K562 (cell line): Measurements from ENCODE around the gene TLE6. TPM values are rescaled to one million over a fixed set of nuclear protein-coding genes. Genes with fewer than 3 reads are reported as not detected.

Experiments used
- CREM ChIP-seq: IDR thresholded peaks from 2 replicates; pipeline ENCODE4 v1.6.1; 2014; ENCODE audit warnings: antibody characterized with exemption, low read depth
- EZH2 ChIP-seq: IDR thresholded peaks from 2 replicates; pipeline ENCODE4 v1.6.1; 2012; ENCODE audit warnings: low read depth, mild to moderate bottlenecking, inconsistent platforms, low read length, borderline replicate concordance
- SAFB ChIP-seq: fragments of 200-400 bp; formaldehyde crosslinking; IDR thresholded peaks from 2 replicates; pipeline ENCODE4 v1.6.1; 2017; ENCODE audit warnings: low read depth, low read length, borderline replicate concordance
- XRCC3 ChIP-seq: fragments of 450-650 bp; IDR thresholded peaks from 2 replicates; pipeline ENCODE4 v1.6.1; 2017; ENCODE audit warnings: mild to moderate bottlenecking, moderate library complexity
- ZBTB17 ChIP-seq: fragments of 450-650 bp; formaldehyde crosslinking; IDR thresholded peaks from 2 replicates; pipeline ENCODE4 v1.4.0; 2020; ENCODE audit warnings: mild to moderate bottlenecking
- ZNF644 ChIP-seq: fragments of 200-800 bp; sonication (Bioruptor generic); IDR thresholded peaks from 2 replicates; pipeline ENCODE4 v1.6.1; 2016; ENCODE audit warnings: low read depth, missing genetic modification characterization, missing compliant biosample characterization
- polyA plus RNA-seq, 8 experiments: library from polyadenylated mRNA; depleted of rRNA in 4 of 8; stranded (reverse) in 5 of 8; unstranded in 3 of 8; fragments of >200 nt; fragmentation: Nextera tagmentation in 2 of 8; fragmentation: Illumina TruSeq in 1 of 8; extraction: Ambion mirVana in 2 of 8; extraction: Trizol in 1 of 8; gene quantifications; 2 replicates each; pipeline versions ENCODE4 v1.2.1 to v1.2.3, GENCODE V29; 2011 to 2014; ENCODE audit warnings: inconsistent platforms in 1 of 8, missing spikeins in 1 of 8
- total RNA-seq, 7 experiments: library from RNA; depleted of rRNA in 6 of 7; stranded (reverse); fragments of >200 nt in 6 of 7; fragmentation: Illumina TruSeq in 2 of 7; extraction: Trizol in 2 of 7; gene quantifications; 2 replicates each; pipeline versions ENCODE4 v1.2.1 to v1.2.3, GENCODE V29; 2011 to 2021; ENCODE audit warnings: low replicate concordance in 1 of 7
- TF ChIP-seq, protein P1 (sequence below): fragments of 450-650 bp; IDR thresholded peaks from 2 replicates; pipeline ENCODE4 v1.6.1; 2017; ENCODE audit warnings: antibody characterized with exemption, mild to moderate bottlenecking
- TF ChIP-seq, protein P2 (sequence below): fragments of 250-450 bp; sonication (Bioruptor Pico); IDR thresholded peaks from 2 replicates; pipeline ENCODE4 v1.4.0; 2020; ENCODE audit warnings: mild to moderate bottlenecking, moderate library complexity, borderline replicate concordance
- TF ChIP-seq, protein P3 (sequence below): fragments of 450-650 bp; IDR thresholded peaks from 2 replicates; pipeline ENCODE4 v1.7.0; 2016; ENCODE audit warnings: borderline replicate concordance

TLE6 gene
- total and polyA plus RNA-seq, 9 of the 15 experiments (the other 6 are each of a cell fraction or from before 2014, with no cell fraction given): 1.1 to 6.1 (median 2.5) TPM

DNA sequence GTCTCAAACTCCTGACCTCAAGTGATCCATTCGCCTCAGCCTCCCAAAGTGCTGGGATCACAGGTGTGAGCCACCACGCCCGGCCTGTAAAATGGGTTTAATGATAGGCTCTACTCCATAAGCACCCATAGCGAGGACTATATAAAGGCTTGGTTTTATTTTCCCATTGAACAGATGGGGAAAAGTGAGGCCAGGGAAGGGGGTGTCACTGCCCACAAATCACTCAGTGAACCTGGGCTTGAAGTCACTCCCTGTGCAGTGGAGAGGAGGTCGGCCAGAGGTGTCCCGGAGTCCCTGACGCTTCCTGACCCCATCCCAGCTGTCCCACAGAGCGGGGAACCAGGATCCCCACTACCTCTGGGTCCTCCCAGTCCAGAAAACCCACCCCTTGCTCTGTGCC is 36.8 kb downstream of the TLE6 start (continued):
- TF ChIP-seq, protein P1, sequence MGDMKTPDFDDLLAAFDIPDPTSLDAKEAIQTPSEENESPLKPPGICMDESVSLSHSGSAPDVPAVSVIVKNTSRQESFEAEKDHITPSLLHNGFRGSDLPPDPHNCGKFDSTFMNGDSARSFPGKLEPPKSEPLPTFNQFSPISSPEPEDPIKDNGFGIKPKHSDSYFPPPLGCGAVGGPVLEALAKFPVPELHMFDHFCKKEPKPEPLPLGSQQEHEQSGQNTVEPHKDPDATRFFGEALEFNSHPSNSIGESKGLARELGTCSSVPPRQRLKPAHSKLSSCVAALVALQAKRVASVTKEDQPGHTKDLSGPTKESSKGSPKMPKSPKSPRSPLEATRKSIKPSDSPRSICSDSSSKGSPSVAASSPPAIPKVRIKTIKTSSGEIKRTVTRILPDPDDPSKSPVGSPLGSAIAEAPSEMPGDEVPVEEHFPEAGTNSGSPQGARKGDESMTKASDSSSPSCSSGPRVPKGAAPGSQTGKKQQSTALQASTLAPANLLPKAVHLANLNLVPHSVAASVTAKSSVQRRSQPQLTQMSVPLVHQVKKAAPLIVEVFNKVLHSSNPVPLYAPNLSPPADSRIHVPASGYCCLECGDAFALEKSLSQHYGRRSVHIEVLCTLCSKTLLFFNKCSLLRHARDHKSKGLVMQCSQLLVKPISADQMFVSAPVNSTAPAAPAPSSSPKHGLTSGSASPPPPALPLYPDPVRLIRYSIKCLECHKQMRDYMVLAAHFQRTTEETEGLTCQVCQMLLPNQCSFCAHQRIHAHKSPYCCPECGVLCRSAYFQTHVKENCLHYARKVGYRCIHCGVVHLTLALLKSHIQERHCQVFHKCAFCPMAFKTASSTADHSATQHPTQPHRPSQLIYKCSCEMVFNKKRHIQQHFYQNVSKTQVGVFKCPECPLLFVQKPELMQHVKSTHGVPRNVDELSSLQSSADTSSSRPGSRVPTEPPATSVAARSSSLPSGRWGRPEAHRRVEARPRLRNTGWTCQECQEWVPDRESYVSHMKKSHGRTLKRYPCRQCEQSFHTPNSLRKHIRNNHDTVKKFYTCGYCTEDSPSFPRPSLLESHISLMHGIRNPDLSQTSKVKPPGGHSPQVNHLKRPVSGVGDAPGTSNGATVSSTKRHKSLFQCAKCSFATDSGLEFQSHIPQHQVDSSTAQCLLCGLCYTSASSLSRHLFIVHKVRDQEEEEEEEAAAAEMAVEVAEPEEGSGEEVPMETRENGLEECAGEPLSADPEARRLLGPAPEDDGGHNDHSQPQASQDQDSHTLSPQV: no peak
- TF ChIP-seq, protein P2, sequence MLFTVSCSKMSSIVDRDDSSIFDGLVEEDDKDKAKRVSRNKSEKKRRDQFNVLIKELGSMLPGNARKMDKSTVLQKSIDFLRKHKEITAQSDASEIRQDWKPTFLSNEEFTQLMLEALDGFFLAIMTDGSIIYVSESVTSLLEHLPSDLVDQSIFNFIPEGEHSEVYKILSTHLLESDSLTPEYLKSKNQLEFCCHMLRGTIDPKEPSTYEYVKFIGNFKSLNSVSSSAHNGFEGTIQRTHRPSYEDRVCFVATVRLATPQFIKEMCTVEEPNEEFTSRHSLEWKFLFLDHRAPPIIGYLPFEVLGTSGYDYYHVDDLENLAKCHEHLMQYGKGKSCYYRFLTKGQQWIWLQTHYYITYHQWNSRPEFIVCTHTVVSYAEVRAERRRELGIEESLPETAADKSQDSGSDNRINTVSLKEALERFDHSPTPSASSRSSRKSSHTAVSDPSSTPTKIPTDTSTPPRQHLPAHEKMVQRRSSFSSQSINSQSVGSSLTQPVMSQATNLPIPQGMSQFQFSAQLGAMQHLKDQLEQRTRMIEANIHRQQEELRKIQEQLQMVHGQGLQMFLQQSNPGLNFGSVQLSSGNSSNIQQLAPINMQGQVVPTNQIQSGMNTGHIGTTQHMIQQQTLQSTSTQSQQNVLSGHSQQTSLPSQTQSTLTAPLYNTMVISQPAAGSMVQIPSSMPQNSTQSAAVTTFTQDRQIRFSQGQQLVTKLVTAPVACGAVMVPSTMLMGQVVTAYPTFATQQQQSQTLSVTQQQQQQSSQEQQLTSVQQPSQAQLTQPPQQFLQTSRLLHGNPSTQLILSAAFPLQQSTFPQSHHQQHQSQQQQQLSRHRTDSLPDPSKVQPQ (CRISPR knock-in tag): no peak
- TF ChIP-seq SAFB (no peak), EZH2 (no peak), ZNF644 (no peak), CREM (no peak), XRCC3 (no peak), ZBTB17 (CRISPR knock-in tag) (no peak)
- TF ChIP-seq, protein P3, sequence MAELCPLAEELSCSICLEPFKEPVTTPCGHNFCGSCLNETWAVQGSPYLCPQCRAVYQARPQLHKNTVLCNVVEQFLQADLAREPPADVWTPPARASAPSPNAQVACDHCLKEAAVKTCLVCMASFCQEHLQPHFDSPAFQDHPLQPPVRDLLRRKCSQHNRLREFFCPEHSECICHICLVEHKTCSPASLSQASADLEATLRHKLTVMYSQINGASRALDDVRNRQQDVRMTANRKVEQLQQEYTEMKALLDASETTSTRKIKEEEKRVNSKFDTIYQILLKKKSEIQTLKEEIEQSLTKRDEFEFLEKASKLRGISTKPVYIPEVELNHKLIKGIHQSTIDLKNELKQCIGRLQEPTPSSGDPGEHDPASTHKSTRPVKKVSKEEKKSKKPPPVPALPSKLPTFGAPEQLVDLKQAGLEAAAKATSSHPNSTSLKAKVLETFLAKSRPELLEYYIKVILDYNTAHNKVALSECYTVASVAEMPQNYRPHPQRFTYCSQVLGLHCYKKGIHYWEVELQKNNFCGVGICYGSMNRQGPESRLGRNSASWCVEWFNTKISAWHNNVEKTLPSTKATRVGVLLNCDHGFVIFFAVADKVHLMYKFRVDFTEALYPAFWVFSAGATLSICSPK: no peak
- TF ChIP-seq, all 486 proteins: peak for 5
